ENCODE measurements around the gene IL5RA. TPM values are rescaled to one million over a fixed set of nuclear protein-coding genes. Genes with fewer than 3 reads are reported as not detected.
A peak's percentile ranks its signal among the peaks of the same experiment; 100 is the strongest.

Gene IL5RA
- total and polyA plus RNA-seq, 9 of the 15 experiments (the other 6 are each of a cell fraction or from before 2014, with no cell fraction given): 0.07 to 0.28 (median 0.14) TPM; not detected in 4

DNA sequence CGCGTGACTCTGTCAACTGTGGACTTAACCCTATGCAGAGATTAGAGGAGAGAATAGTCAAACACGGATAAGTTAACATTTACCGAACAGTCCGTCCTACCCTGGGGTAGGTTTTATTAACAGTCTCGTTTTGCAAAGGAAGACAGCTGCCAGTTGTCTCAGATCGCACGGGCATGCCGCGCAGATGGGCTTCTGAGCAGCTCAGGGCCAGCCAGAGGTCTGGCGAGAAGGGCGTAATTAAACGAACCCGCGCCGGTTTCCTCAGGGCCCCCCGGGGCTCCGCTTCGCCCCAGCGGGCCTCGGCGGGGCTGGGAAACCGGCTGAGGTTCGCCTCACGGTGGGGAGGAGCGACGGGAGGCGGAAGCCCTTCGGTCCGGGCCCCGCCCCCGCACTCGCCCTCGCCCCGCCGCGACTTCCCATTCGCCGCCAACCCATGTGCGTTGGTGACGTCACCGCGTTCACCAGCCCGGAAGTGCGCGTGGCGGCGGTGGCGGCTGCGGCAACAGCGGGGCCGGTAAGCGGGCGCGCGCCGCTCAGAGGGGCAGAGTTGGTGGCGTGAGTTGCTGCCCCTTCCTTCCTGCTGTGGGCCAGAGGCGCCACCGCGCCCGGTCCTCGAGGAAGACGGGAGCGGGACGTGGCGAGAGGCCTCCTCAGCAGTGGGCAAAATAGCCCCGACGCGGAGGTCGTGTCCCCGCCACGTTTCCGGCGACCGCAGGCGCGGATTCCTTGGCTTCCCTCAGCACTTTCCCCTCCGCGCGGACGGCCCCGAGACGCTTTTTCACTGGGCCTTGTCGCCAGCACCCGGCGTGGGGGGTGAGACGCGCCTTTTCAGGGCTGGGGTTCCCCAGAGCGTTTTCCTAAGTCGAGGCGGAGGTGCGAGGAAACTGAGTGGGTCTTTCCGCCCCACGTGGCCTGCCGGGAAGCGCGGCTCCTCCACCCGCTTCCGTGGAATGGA, 16.6 kb upstream of the IL5RA start, which contains the start of gene TRNT1 (continued):
- TF ChIP-seq ZBTB9 (CRISPR knock-in tag; IDR thresholded peaks at IDR 0.05) (0 out of 2 replicates have a peak, but pooled peaks have one; percentile 75), ETV1 (tag; conservative IDR thresholded peaks at IDR 0.05; ENCODE audit: low read depth) (peak; percentile 82), ZNF277 (CRISPR knock-in tag; IDR thresholded peaks at IDR 0.05; ENCODE audit: borderline replicate concordance) (no peak), CCNT2 (IDR thresholded peaks at IDR 0.05; ENCODE audit: borderline replicate concordance, extremely low read depth, insufficient read length, low read depth, low read length) (peak; percentile 83), POLR2B (IDR thresholded peaks at IDR 0.05; ENCODE audit: low read depth, partially characterized antibody) (peak; percentile 90), ZNF511 (CRISPR knock-in tag; IDR thresholded peaks at IDR 0.05) (peak; percentile 89), CBFA2T3 (IDR thresholded peaks at IDR 0.05) (peak; percentile 16; the same call in 1 of the 2 replicates), SP1 (CRISPR knock-in tag; IDR thresholded peaks at IDR 0.05) (peak; percentile 83; the same call in 1 of the 2 replicates), GATAD2B (IDR thresholded peaks at IDR 0.05; ENCODE audit: borderline replicate concordance) (no peak), NCOR1 (IDR thresholded peaks at IDR 0.05) (no peak), FOXA1 (IDR thresholded peaks at IDR 0.05; ENCODE audit: borderline replicate concordance) (no peak), ZNF24 (IDR thresholded peaks at IDR 0.05) (0 out of 2 replicates have a peak, but pooled peaks have one; percentile 4), ZNF354B (CRISPR knock-in tag; IDR thresholded peaks at IDR 0.05) (no peak), RBM22 (IDR thresholded peaks at IDR 0.05; ENCODE audit: low read depth, low read length, poor library complexity, severe bottlenecking) (peak; percentile 50), MNT (conservative IDR thresholded peaks at IDR 0.05) (peak; percentile 96 to 99), MBD2 (IDR thresholded peaks at IDR 0.05; ENCODE audit: borderline replicate concordance, low read depth) (peak; percentile 83), NRF1 (conservative IDR thresholded peaks at IDR 0.05 in 1 of 2, IDR thresholded peaks at IDR 0.05 in 1 of 2) (peak; percentile 76 to 82), ZNF253 (CRISPR knock-in tag; conservative IDR thresholded peaks at IDR 0.05) (no peak), PTRF (tag; IDR thresholded peaks at IDR 0.05) (no peak)
- TF ChIP-seq, protein P1, sequence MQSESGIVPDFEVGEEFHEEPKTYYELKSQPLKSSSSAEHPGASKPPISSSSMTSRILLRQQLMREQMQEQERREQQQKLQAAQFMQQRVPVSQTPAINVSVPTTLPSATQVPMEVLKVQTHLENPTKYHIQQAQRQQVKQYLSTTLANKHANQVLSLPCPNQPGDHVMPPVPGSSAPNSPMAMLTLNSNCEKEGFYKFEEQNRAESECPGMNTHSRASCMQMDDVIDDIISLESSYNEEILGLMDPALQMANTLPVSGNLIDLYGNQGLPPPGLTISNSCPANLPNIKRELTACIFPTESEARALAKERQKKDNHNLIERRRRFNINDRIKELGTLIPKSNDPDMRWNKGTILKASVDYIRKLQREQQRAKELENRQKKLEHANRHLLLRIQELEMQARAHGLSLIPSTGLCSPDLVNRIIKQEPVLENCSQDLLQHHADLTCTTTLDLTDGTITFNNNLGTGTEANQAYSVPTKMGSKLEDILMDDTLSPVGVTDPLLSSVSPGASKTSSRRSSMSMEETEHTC (IDR thresholded peaks at IDR 0.05): peak; percentile 72

All from K562 (cell line).